Measurements from ENCODE around the gene MBP. TPM values are rescaled to one million over a fixed set of nuclear protein-coding genes. Genes with fewer than 3 reads are reported as not detected.

MBP gene
- total and polyA plus RNA-seq, 2 donors (not counting 1 experiment from before 2014, with no cell fraction given): 2.3 to 3.6 TPM

DNA sequence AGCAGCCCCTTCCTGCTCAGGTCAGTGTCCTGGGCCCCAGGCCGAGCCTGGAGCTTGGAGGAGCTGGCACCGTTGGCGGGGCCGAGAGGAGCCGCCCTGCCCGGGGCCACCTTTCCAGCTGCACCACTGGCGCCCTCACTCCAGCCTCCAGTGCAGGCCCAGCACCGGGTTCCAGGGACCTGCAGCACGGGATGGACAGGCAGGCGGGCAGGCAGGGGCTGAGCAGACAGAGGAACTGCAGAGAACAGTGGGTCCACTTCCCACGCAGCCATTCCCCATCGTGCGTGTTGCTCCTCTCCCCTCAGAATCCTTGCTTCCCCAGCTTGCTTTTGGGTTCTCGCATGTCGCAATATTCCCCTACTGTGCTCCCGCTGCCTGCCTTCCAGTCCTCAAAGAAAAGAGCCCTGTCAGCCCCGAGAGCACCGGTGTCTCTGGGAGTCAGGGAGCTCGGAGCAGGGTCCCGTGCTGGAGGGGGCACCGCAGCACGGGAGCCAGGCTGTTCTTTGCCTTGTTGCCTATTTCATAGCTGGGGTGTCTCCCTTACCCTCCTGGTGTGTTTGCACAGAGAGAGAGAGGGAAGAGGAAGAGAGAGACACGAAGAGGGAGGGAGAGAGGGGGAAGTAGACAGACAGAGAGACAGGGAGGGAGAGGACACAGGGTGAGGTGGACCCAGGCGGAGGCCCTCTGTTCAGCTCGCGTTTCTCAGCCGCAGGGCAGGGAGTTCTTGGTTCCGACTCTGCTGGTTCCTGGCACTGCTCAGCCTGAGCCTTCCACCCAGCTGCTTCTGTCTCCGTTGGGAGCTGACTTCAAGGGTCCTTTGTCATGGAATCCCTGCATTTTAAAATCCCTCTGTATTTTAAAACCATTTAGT is 126.0 kb downstream of the MBP start:
- Histone ChIP-seq H2AFZ (ENCODE audit: low read length) (no peak overlapping the region), H4K20me1 (ENCODE audit: control insufficient read depth, extremely low read depth, insufficient read depth, low read length) (no peaks in the 10 kb centered on the region), H3K4me3 (replicated peaks in 1 of 4; ENCODE audit: control extremely low read depth in 1 of 4, insufficient read depth in 1 of 4, low read depth in 3 of 4, low read length in 4 of 4) (no peak overlapping the region), H3K4me2 (ENCODE audit: extremely low read depth, insufficient read depth, low read length) (no peak overlapping the region), H3K9me3 (ENCODE audit: control insufficient read depth, insufficient read depth, low read depth, low read length) (no peaks in the 10 kb centered on the region), H3K79me2 (ENCODE audit: control insufficient read depth, insufficient read depth, low read length) (no peaks in the 10 kb centered on the region), H3K27ac (ENCODE audit: insufficient read depth, low read length) (no peak overlapping the region), H3K4me1 (ENCODE audit: control insufficient read depth, extremely low read depth, insufficient read depth, low read length) (no peaks in the 10 kb centered on the region), H3K36me3 (ENCODE audit: control insufficient read depth, insufficient read depth, low read length) (no peaks in the 10 kb centered on the region), H3K9ac (ENCODE audit: insufficient read depth, low read length) (no peak overlapping the region), H3K27me3 (ENCODE audit: control insufficient read depth, insufficient read depth, low read length) (peaks cover 10% of the 10 kb centered on the region)
- TF ChIP-seq CTCF (conservative IDR thresholded peaks at IDR 0.05 in 1 of 2, IDR thresholded peaks at IDR 0.05 in 1 of 2; ENCODE audit: low read depth in 1 of 2, low read length in 2 of 2) (no peak), EZH2 (IDR thresholded peaks at IDR 0.05; ENCODE audit: low read length, missing control alignments) (no peak)
- no peak for DNase-seq (ENCODE audit: low read depth in 2 of 2)

DNA sequence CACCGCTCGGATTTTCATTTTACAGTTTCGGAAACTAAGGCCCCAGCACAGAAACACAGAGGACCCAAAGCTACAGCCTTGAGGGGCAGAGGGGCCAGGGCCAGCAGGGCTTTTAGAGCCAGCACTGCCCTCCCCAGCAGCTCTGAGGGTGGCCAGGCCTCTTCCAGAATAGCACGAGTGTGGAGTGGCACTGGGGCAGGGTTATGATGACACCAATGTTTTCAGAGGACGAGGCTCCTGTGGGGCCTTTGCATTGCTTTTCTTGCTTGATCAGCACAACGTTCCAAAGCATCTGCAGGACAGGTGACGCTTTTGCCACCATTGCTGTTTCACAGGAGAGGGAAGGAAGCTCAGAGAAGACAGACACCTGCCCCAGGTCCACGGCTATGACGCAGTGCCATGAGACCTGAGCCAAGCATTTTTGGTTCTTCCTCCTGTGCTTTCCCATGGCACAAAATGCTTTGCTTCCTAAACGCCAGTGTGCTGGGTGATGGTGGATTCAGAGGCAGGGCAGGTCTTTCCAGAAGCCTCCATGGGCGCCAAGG is 126.9 kb downstream of the MBP start:
- TF ChIP-seq EZH2 (IDR thresholded peaks at IDR 0.05; ENCODE audit: low read length, missing control alignments) (no peak), CTCF (conservative IDR thresholded peaks at IDR 0.05 in 1 of 2, IDR thresholded peaks at IDR 0.05 in 1 of 2; ENCODE audit: low read depth in 1 of 2, low read length in 2 of 2) (no peak)
- H3K9ac ChIP-seq (ENCODE audit: insufficient read depth, low read length): no peak overlapping the region

GRCh38 chr18:77004555-77005380 is 127.8 kb downstream of the MBP start:
- TF ChIP-seq EZH2 (IDR thresholded peaks at IDR 0.05; ENCODE audit: low read length, missing control alignments): no peak
- no peak for TF ChIP-seq CTCF (conservative IDR thresholded peaks at IDR 0.05 in 1 of 2, IDR thresholded peaks at IDR 0.05 in 1 of 2; ENCODE audit: low read depth in 1 of 2, low read length in 2 of 2)

More for the DNA sequence above, 126.9 kb downstream of the MBP start:
- Histone ChIP-seq H3K4me3 (replicated peaks in 1 of 4; ENCODE audit: control extremely low read depth in 1 of 4, insufficient read depth in 1 of 4, low read depth in 3 of 4, low read length in 4 of 4) (no peak overlapping the region), H3K27me3 (ENCODE audit: control insufficient read depth, insufficient read depth, low read length) (peaks cover 7% of the 10 kb centered on the region), H3K27ac (ENCODE audit: insufficient read depth, low read length) (no peak overlapping the region), H3K4me2 (ENCODE audit: extremely low read depth, insufficient read depth, low read length) (no peak overlapping the region), H3K9me3 (ENCODE audit: control insufficient read depth, insufficient read depth, low read depth, low read length) (no peaks in the 10 kb centered on the region), H3K36me3 (ENCODE audit: control insufficient read depth, insufficient read depth, low read length) (no peaks in the 10 kb centered on the region), H3K4me1 (ENCODE audit: control insufficient read depth, extremely low read depth, insufficient read depth, low read length) (no peaks in the 10 kb centered on the region), H2AFZ (ENCODE audit: low read length) (no peak overlapping the region), H4K20me1 (ENCODE audit: control insufficient read depth, extremely low read depth, insufficient read depth, low read length) (no peaks in the 10 kb centered on the region), H3K79me2 (ENCODE audit: control insufficient read depth, insufficient read depth, low read length) (no peaks in the 10 kb centered on the region)
- no peak for DNase-seq (ENCODE audit: low read depth in 2 of 2)

More at GRCh38 chr18:77004555-77005380, 127.8 kb downstream of the MBP start:
- Histone ChIP-seq H3K4me3 (replicated peaks in 1 of 4; ENCODE audit: control extremely low read depth in 1 of 4, insufficient read depth in 1 of 4, low read depth in 3 of 4, low read length in 4 of 4) (no peak overlapping the region), H3K27ac (ENCODE audit: insufficient read depth, low read length) (no peak overlapping the region), H2AFZ (ENCODE audit: low read length) (no peak overlapping the region), H3K36me3 (ENCODE audit: control insufficient read depth, insufficient read depth, low read length) (no peaks in the 10 kb centered on the region), H3K27me3 (ENCODE audit: control insufficient read depth, insufficient read depth, low read length) (peaks cover 7% of the 10 kb centered on the region), H3K9me3 (ENCODE audit: control insufficient read depth, insufficient read depth, low read depth, low read length) (no peaks in the 10 kb centered on the region), H3K4me1 (ENCODE audit: control insufficient read depth, extremely low read depth, insufficient read depth, low read length) (no peaks in the 10 kb centered on the region), H3K4me2 (ENCODE audit: extremely low read depth, insufficient read depth, low read length) (no peak overlapping the region), H3K9ac (ENCODE audit: insufficient read depth, low read length) (no peak overlapping the region), H4K20me1 (ENCODE audit: control insufficient read depth, extremely low read depth, insufficient read depth, low read length) (no peaks in the 10 kb centered on the region), H3K79me2 (ENCODE audit: control insufficient read depth, insufficient read depth, low read length) (no peaks in the 10 kb centered on the region)
- no peak for DNase-seq (ENCODE audit: low read depth in 2 of 2)
